DND-41 (cell line): ENCODE results near the gene VSX1.

ENCODE experiments used
- ATAC-seq: fragments of 200-7000 bp; cut with Tn5 transposase; 3 replicates; pipeline ENCODE4 v1.9.1; 2021; ENCODE audit warnings: low read depth; ENCODE audit not compliant: insufficient read depth
- DNase-seq: peaks from one replicate; pipeline ENCODE4 v3.0.0-alpha.2; 2020
- H2AFZ ChIP-seq: 2 replicates; pipeline ENCODE4 v1.6.0; 2012; ENCODE audit warnings: low read depth, low read length
- H3K27ac ChIP-seq: 2 replicates; pipeline ENCODE4 v1.5.1; 2012; ENCODE audit warnings: low read length, inconsistent platforms
- H3K27me3 ChIP-seq: fragments of 200-600 bp; sonication (generic); 2 replicates; pipeline ENCODE4 v1.6.0; 2012; ENCODE audit warnings: low read length, mild to moderate bottlenecking, inconsistent platforms; ENCODE audit not compliant: insufficient read depth, poor library complexity
- H3K36me3 ChIP-seq: 2 replicates; pipeline ENCODE4 v1.5.1; 2012; ENCODE audit warnings: low read length, inconsistent platforms; ENCODE audit not compliant: insufficient read depth
- H3K4me1 ChIP-seq: 2 replicates; pipeline ENCODE4 v1.5.1; 2012; ENCODE audit warnings: mild to moderate bottlenecking, low read length; ENCODE audit not compliant: insufficient read depth
- H3K4me2 ChIP-seq: 2 replicates; pipeline ENCODE4 v1.6.0; 2012; ENCODE audit warnings: mild to moderate bottlenecking, moderate library complexity, low read length, inconsistent platforms; ENCODE audit not compliant: insufficient read depth
- H3K4me3 ChIP-seq, 2 experiments: fragments of 200-600 bp in 1 of 2; shearing (Covaris generic) in 1 of 2; 2 replicates each; pipeline ENCODE4 v1.5.1; 2012 to 2016; ENCODE audit warnings: inconsistent platforms in 2 of 2, low read length in 2 of 2, mild to moderate bottlenecking in 2 of 2, low read depth in 1 of 2, moderate library complexity in 1 of 2
- H3K79me2 ChIP-seq: 2 replicates; pipeline ENCODE4 v1.6.0; 2012; ENCODE audit warnings: low read length, inconsistent platforms; ENCODE audit not compliant: insufficient read depth
- H3K9ac ChIP-seq: 2 replicates; pipeline ENCODE4 v1.6.0; 2012; ENCODE audit warnings: low read depth, mild to moderate bottlenecking, inconsistent platforms, low read length, moderate library complexity
- H3K9me3 ChIP-seq: 2 replicates; pipeline ENCODE4 v1.5.1; 2012; ENCODE audit warnings: low read length, moderate library complexity, mild to moderate bottlenecking, inconsistent platforms; ENCODE audit not compliant: insufficient read depth, severe bottlenecking
- H4K20me1 ChIP-seq: 2 replicates; pipeline ENCODE4 v1.6.0; 2012; ENCODE audit warnings: low read length; ENCODE audit not compliant: insufficient read depth
- CTCF ChIP-seq: IDR thresholded peaks from 2 replicates; pipeline ENCODE4 v1.5.1; 2012; ENCODE audit warnings: borderline replicate concordance, low read length, moderate library complexity, mild to moderate bottlenecking; ENCODE audit not compliant: poor library complexity, severe bottlenecking; ENCODE audit errors: extremely low read depth
- EZH2 ChIP-seq: IDR thresholded peaks from 3 replicates; pipeline ENCODE4 v1.6.1; 2012; ENCODE audit warnings: borderline replicate concordance, low read depth, mild to moderate bottlenecking, moderate library complexity, low read length, inconsistent platforms; ENCODE audit not compliant: severe bottlenecking

Gene VSX1

GRCh38 chr20:25056690-25057233 is 25.2 kb downstream of the VSX1 start:
- H3K27ac ChIP-seq: peak overlapping the region; percentile 93
- no peak for TF ChIP-seq EZH2
- no peak for TF ChIP-seq CTCF
- no peaks in the 10 kb centered on the region for H3K9me3 ChIP-seq
- H3K36me3 ChIP-seq: peaks cover 29% of the 10 kb centered on the region
- peak overlapping the region; percentile 94 for H3K4me2 ChIP-seq
- no peaks in the 10 kb centered on the region for H3K27me3 ChIP-seq
- DNase-seq (peak; percentile 38), ATAC-seq (no peak)
- H3K9ac ChIP-seq: peak overlapping the region; percentile 72
- H2AFZ ChIP-seq: peak overlapping the region; percentile 74
- H4K20me1 ChIP-seq: peaks cover 43% of the 10 kb centered on the region
- peaks cover 55% of the 10 kb centered on the region for H3K4me1 ChIP-seq
- peaks cover 61% of the 10 kb centered on the region for H3K79me2 ChIP-seq
- H3K4me3 ChIP-seq: peak overlapping the region; percentile 38 to 81; a peak in 3 of 4 replicates

GRCh38 chr20:25055711-25056495 is 26.0 kb downstream of the VSX1 start:
- Histone ChIP-seq H4K20me1 (peaks cover 51% of the 10 kb centered on the region), H3K36me3 (peaks cover 36% of the 10 kb centered on the region), H3K4me2 (peak overlapping the region; percentile 94), H3K4me3 (peak overlapping the region; percentile 38 to 81; a peak in 3 of 4 replicates), H3K27me3 (no peaks in the 10 kb centered on the region), H3K9me3 (no peaks in the 10 kb centered on the region), H2AFZ (no peak overlapping the region), H3K4me1 (peaks cover 55% of the 10 kb centered on the region), H3K9ac (peak overlapping the region; percentile 72), H3K79me2 (peaks cover 70% of the 10 kb centered on the region), H3K27ac (peak overlapping the region; percentile 93)
- TF ChIP-seq CTCF: no peak
- TF ChIP-seq EZH2: no peak
- ATAC-seq: no peak
- no peak for DNase-seq

GRCh38 chr20:25054995-25055629 is 26.8 kb downstream of the VSX1 start:
- Histone ChIP-seq H3K9me3 (no peaks in the 10 kb centered on the region), H3K4me1 (peaks cover 55% of the 10 kb centered on the region), H3K9ac (no peak overlapping the region), H3K79me2 (peaks cover 78% of the 10 kb centered on the region), H3K27me3 (no peaks in the 10 kb centered on the region), H3K4me2 (peak overlapping the region; percentile 94), H3K36me3 (peaks cover 37% of the 10 kb centered on the region), H3K4me3 (no peak overlapping the region), H3K27ac (0 out of 2 replicates have a peak overlapping the region, but pooled peaks have one; percentile 12), H2AFZ (no peak overlapping the region), H4K20me1 (peaks cover 59% of the 10 kb centered on the region)
- no peak for ATAC-seq
- TF ChIP-seq CTCF (no peak), EZH2 (no peak)
- no peak for DNase-seq
